MCF 10A (cell line): ENCODE measurements around the gene PTOV1. TPM values are rescaled to one million over a fixed set of nuclear protein-coding genes. Genes with fewer than 3 reads are reported as not detected.
A peak's percentile ranks its signal among the peaks of the same experiment; 100 is the strongest.

Source experiments
- BruUV-seq: library from RNA; stranded (reverse); fragments of 400-500 nt; replicated peaks from 2 replicates; lab custom pipeline; 2021; lab: Mats Ljungman, UMichigan
- CTCF ChIA-PET: fragments of 300-600 bp; sonication (Branson Sonifier 250); formaldehyde crosslinking; extraction: SDS; loops from one replicate; lab custom pipeline; 2021; ENCODE audit warnings: antibody characterized with exemption, inconsistent platforms; lab: Yijun Ruan, JAX
- POLR2A ChIA-PET: fragments of 300-600, 350-650 bp; sonication (Branson Sonifier 250); formaldehyde crosslinking; extraction: SDS; loops from one replicate; lab custom pipeline; 2020; ENCODE audit warnings: antibody characterized with exemption, inconsistent platforms; lab: Yijun Ruan, JAX
- DNase-seq: peaks from one replicate; pipeline ENCODE4 v3.0.0-alpha.2; 2018; ENCODE audit not compliant: unreplicated experiment
- H3K27ac Mint-ChIP-seq: one replicate; pipeline ENCODE4 v1.8.0; 2022; ENCODE audit warnings: mild to moderate bottlenecking, low read depth, mixed read lengths; ENCODE audit not compliant: unreplicated experiment
- H3K27me3 Mint-ChIP-seq: one replicate; pipeline ENCODE4 v1.8.0; 2022; ENCODE audit warnings: mixed read lengths; ENCODE audit not compliant: insufficient read depth, unreplicated experiment
- H3K36me3 Mint-ChIP-seq: one replicate; pipeline ENCODE4 v1.8.0; 2022; ENCODE audit warnings: mild to moderate bottlenecking, moderate library complexity, mixed read lengths; ENCODE audit not compliant: insufficient read depth, unreplicated experiment
- H3K4me1 Mint-ChIP-seq: one replicate; pipeline ENCODE4 v1.8.0; 2022; ENCODE audit warnings: mixed read lengths; ENCODE audit not compliant: insufficient read depth, unreplicated experiment
- H3K4me3 Mint-ChIP-seq: one replicate; pipeline ENCODE4 v1.8.0; 2022; ENCODE audit warnings: mild to moderate bottlenecking, moderate library complexity, mixed read lengths; ENCODE audit not compliant: unreplicated experiment
- H3K9me3 Mint-ChIP-seq: one replicate; pipeline ENCODE4 v1.8.0; 2022; ENCODE audit warnings: mixed read lengths; ENCODE audit not compliant: unreplicated experiment
- CTCF ChIP-seq: fragments of 200-600 bp; IDR thresholded peaks from one replicate; pipeline ENCODE4 v1.8.0; 2022; ENCODE audit warnings: antibody characterized with exemption, mild to moderate bottlenecking; ENCODE audit not compliant: unreplicated experiment
- intact Hi-C: fragments of 100-400 bp; cut with micrococcal nuclease; formaldehyde crosslinking; loops from 2 replicates; pipeline ENCODE4 v1.14.1; 2022
- total RNA-seq: library from RNA; stranded (reverse); gene quantifications from 2 replicates; pipeline ENCODE4 v1.2.3, GENCODE V29; 2022

The PTOV1 gene
- total RNA-seq, 1 experiment from 2014 or later: 78.8 TPM

GRCh38 chr19:49840736-49841249, 10.2 kb upstream of the PTOV1 start:
- no peak for TF ChIP-seq CTCF
- Mint-ChIP-seq H3K27me3 (no peaks in the 10 kb centered on the region), H3K4me3 (no peak overlapping the region), H3K36me3 (peaks cover 44% of the 10 kb centered on the region), H3K4me1 (peaks cover 4% of the 10 kb centered on the region), H3K27ac (peak overlapping the region; percentile 57), H3K9me3 (no peaks in the 10 kb centered on the region)
- CTCF ChIA-PET: interaction anchor here (0.6 kb wide), 1 partner anchor 488 kb away, joined by 4 read pairs; no protein-coding TSS in a partner anchor
- POLR2A ChIA-PET: no interaction called here
- no TSS peak for BruUV-seq
- intact Hi-C loops: no loop called here
- DNase-seq: no peak

GRCh38 chr19:49843265-49843664, 7.7 kb upstream of the PTOV1 start:
- no peaks in the 10 kb centered on the region for H3K27me3 Mint-ChIP-seq
- peaks cover 7% of the 10 kb centered on the region for H3K4me1 Mint-ChIP-seq
- no peak for TF ChIP-seq CTCF
- ChIA-PET POLR2A (interaction anchor here (0.7 kb wide), 1 partner anchor 24 kb away, joined by 3 read pairs; no protein-coding TSS in a partner anchor), CTCF (no interaction called here)
- DNase-seq: no peak
- intact Hi-C loops: no loop called here
- H3K27ac Mint-ChIP-seq: no peak overlapping the region
- H3K9me3 Mint-ChIP-seq: no peaks in the 10 kb centered on the region
- H3K4me3 Mint-ChIP-seq: no peak overlapping the region
- peaks cover 25% of the 10 kb centered on the region for H3K36me3 Mint-ChIP-seq
- BruUV-seq: no TSS peak

- CTCF ChIA-PET: interaction anchor here (0.7 to 1.2 kb wide), 3 partner anchors 21 to 43 kb away, joined by 3 read pairs; no protein-coding TSS in a partner anchor
- Mint-ChIP-seq H3K4me3 (no peak overlapping the region), H3K27ac (no peak overlapping the region), H3K27me3 (no peaks in the 10 kb centered on the region), H3K36me3 (peaks cover 18% of the 10 kb centered on the region), H3K9me3 (peaks cover 6% of the 10 kb centered on the region), H3K4me1 (peaks cover 14% of the 10 kb centered on the region)
- no peak for DNase-seq
- no peak for TF ChIP-seq CTCF
- intact Hi-C loops: no loop called here
- POLR2A ChIA-PET: interaction anchor here (0.7 kb wide), 1 partner anchor 206 kb away, joined by 3 read pairs; no protein-coding TSS in a partner anchor
- no TSS peak for BruUV-seq
Measured at GRCh38 chr19:49844138-49845095, 6.5 kb upstream of the PTOV1 start.

GRCh38 chr19:49845414-49845813, 5.5 kb upstream of the PTOV1 start:
- Mint-ChIP-seq H3K36me3 (peaks cover 10% of the 10 kb centered on the region), H3K9me3 (peaks cover 6% of the 10 kb centered on the region), H3K4me3 (no peak overlapping the region), H3K27me3 (no peaks in the 10 kb centered on the region), H3K4me1 (peaks cover 19% of the 10 kb centered on the region), H3K27ac (no peak overlapping the region)
- DNase-seq: no peak
- ChIA-PET POLR2A (interaction anchor here (0.6 kb wide), 1 partner anchor 32 kb away, joined by 4 read pairs; the partner anchor contains the start of genes AKT1S1 and TBC1D17), CTCF (interaction anchor here (1.2 kb wide), 1 partner anchor 42 kb away, joined by 3 read pairs; no protein-coding TSS in a partner anchor)
- no TSS peak for BruUV-seq
- no peak for TF ChIP-seq CTCF
- intact Hi-C loops: no loop called here
